ENCODE results near the gene IGF2BP2. TPM values are rescaled to one million over a fixed set of nuclear protein-coding genes. Genes with fewer than 3 reads are reported as not detected.

The IGF2BP2 gene
- total and polyA plus RNA-seq, 9 of the 15 experiments (the other 6 are each of a cell fraction or from before 2014, with no cell fraction given): 3.2 to 59.6 (median 30.5) TPM

- no peak for TF ChIP-seq HDAC8 (tag; IDR thresholded peaks at IDR 0.05)
- TF ChIP-seq, protein P1, sequence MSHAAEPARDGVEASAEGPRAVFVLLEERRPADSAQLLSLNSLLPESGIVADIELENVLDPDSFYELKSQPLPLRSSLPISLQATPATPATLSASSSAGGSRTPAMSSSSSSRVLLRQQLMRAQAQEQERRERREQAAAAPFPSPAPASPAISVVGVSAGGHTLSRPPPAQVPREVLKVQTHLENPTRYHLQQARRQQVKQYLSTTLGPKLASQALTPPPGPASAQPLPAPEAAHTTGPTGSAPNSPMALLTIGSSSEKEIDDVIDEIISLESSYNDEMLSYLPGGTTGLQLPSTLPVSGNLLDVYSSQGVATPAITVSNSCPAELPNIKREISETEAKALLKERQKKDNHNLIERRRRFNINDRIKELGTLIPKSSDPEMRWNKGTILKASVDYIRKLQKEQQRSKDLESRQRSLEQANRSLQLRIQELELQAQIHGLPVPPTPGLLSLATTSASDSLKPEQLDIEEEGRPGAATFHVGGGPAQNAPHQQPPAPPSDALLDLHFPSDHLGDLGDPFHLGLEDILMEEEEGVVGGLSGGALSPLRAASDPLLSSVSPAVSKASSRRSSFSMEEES (CRISPR knock-in tag; IDR thresholded peaks at IDR 0.05): no peak
- TF ChIP-seq HCFC1 (IDR thresholded peaks at IDR 0.05; ENCODE audit: low read depth, low read length): 0 out of 2 replicates have a peak, but pooled peaks have one; percentile 29
- TF ChIP-seq SNAPC5 (CRISPR knock-in tag; IDR thresholded peaks at IDR 0.05): no peak
- TF ChIP-seq ZFP91 (CRISPR knock-in tag; IDR thresholded peaks at IDR 0.05): no peak
- TF ChIP-seq ZNF830 (CRISPR knock-in tag; IDR thresholded peaks at IDR 0.05): no peak
- 0 out of 4 replicates have a peak, but pooled peaks of 1 of the 2 experiments have one; percentile 39 for TF ChIP-seq TBL1XR1 (IDR thresholded peaks at IDR 0.05; ENCODE audit: low read length in 2 of 2)
- no peak for TF ChIP-seq ZNF282 (CRISPR knock-in tag; IDR thresholded peaks at IDR 0.05)
- TF ChIP-seq ZNF212 (CRISPR knock-in tag; IDR thresholded peaks at IDR 0.05): no peak
- TF ChIP-seq IRF1 (CRISPR knock-in tag; IDR thresholded peaks at IDR 0.05; ENCODE audit: borderline replicate concordance): 0 out of 2 replicates have a peak, but pooled peaks have one; percentile 60
- no peak for TF ChIP-seq GABPB2 (CRISPR knock-in tag; conservative IDR thresholded peaks at IDR 0.05)
- TF ChIP-seq STAG1 (CRISPR knock-in tag; IDR thresholded peaks at IDR 0.05; ENCODE audit: borderline replicate concordance): peak; percentile 77; the same call in 1 of the 2 replicates
- TF ChIP-seq BRF2 (IDR thresholded peaks at IDR 0.05; ENCODE audit: borderline replicate concordance, insufficient read depth, insufficient read length): no peak
- no peak for TF ChIP-seq ZNF134 (CRISPR knock-in tag; conservative IDR thresholded peaks at IDR 0.05)
- no peak for TF ChIP-seq THAP12 (CRISPR knock-in tag; IDR thresholded peaks at IDR 0.05)
- TF ChIP-seq, protein P2, sequence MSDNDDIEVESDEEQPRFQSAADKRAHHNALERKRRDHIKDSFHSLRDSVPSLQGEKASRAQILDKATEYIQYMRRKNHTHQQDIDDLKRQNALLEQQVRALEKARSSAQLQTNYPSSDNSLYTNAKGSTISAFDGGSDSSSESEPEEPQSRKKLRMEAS (CRISPR knock-in tag; IDR thresholded peaks at IDR 0.05): 0 out of 2 replicates have a peak, but pooled peaks have one; percentile 9
- TF ChIP-seq NFIC (IDR thresholded peaks at IDR 0.05): no peak
- TF ChIP-seq KDM1A (IDR thresholded peaks at IDR 0.05): peak in 1 of 2 experiments; percentile 16; a peak in 1 of 4 replicates
Observed at GRCh38 chr3:185659942-185660921, 164.6 kb downstream of the IGF2BP2 start (continued).
